ENCODE measurements around the gene ZP1.

The ZP1 gene

DNA sequence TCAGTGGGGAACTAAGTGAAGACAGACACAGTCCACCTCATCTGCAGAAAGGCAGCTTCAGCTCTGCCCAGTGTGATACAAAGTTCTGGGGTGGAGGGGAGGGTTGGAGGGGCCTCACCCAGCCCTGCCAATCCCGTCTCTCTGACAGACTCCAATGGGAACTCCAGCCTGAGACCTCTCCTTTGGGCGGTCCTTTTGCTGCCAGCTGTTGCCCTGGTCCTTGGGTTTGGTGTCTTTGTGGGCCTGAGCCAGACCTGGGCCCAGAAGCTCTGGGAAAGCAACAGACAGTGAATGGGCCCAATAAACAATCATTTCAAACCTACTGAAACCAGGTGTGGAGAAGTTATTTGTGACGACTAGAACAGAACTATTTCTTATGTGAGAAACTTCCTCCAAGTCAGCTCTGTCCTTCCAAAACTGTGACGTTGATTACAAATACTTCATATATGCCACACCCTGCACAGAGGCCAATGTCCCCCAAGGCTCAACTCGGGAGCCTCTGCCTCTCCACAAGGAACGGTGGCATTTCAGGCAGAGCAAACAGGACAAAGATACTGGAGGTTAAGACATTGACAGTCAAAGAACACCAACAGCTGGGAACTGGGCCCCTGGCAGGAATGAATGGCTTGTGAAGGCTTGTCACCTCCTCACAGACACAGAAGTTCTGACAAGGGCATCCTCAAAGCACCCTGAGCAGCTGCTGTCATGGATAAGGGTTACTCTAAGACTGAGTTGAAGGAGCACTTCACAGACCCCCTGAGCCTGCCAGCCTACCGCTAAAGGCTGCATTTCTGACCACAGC is 8.2 kb downstream of the ZP1 start:
- no peaks in the 10 kb centered on the region for H3K27me3 Mint-ChIP-seq
- no peaks in the 10 kb centered on the region for H3K9me3 Mint-ChIP-seq
- H3K27ac Mint-ChIP-seq: no peak overlapping the region
- H3K4me3 Mint-ChIP-seq: no peak overlapping the region
- peaks cover 30% of the 10 kb centered on the region for H3K4me1 Mint-ChIP-seq (ENCODE audit: low read depth)
- peaks cover 12% of the 10 kb centered on the region for H3K36me3 Mint-ChIP-seq (ENCODE audit: low read depth)

DNA sequence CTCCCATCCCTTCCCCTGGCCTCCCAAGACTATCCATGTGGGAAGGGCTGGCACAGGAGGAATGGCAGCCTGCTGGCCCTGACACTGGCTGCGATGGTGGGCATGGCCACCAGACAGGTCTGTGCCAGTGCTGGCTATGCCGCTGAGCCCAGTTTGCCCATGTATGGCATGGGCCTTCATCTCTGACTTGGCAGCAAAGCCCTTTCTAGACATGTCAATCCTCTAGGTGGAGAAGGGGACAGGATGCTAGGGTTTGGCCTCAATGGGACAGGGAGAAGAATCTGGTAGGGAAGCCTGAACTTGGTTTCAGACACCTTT is 8.8 kb downstream of the ZP1 start:
- no peak overlapping the region for H3K27ac Mint-ChIP-seq
- no peak overlapping the region for H3K4me3 Mint-ChIP-seq
- peaks cover 26% of the 10 kb centered on the region for H3K4me1 Mint-ChIP-seq (ENCODE audit: low read depth)

DNA sequence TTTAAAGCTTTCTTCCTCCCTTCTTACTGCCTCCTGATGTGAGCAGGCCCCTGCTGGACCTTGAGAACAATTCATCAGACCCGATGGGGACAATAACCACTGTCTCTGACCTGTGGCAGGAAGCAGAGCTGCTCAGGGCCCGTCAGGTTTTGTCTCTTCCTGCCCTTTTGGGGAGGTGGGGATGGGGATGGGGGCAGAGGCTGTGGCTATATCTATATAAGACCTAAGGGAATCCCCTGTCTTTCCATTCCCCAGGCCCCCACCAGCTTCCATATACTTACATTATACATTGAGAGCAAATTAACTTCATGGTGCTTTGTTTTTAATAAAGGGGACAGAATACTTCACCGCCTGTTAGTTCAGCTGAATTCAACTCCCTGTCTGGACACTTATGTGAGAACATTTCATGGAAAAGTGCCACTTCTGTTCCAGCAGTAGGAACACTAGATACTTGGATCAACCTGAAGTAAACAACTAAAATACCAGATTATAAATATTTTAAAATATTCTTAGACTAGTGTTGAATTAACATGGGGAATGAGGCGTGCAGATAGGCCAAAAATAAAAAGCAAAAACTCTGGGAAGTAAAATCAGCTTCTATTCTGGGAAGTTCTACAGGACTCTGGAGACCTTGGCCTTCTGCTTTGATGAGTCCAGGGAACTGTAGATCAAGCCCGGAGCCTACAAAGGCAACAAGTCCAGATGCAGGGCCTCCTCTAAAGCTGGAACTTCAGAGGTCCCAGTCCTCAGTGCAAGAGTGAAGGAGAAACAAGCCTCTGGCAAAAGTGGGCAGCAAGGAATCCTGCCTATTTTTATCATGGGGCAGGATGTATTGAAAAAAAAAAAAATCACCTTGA is 11.1 kb downstream of the ZP1 start:
- H3K4me3 Mint-ChIP-seq: no peak overlapping the region
- H3K4me1 Mint-ChIP-seq (ENCODE audit: low read depth): peaks cover 9% of the 10 kb centered on the region
- H3K9me3 Mint-ChIP-seq: no peaks in the 10 kb centered on the region
- H3K27ac Mint-ChIP-seq: no peak overlapping the region
- H3K36me3 Mint-ChIP-seq (ENCODE audit: low read depth): peaks cover 36% of the 10 kb centered on the region
- no peaks in the 10 kb centered on the region for H3K27me3 Mint-ChIP-seq

More for the DNA sequence above, 8.8 kb downstream of the ZP1 start:
- Mint-ChIP-seq H3K36me3 (ENCODE audit: low read depth) (peaks cover 17% of the 10 kb centered on the region), H3K27me3 (no peaks in the 10 kb centered on the region), H3K9me3 (no peaks in the 10 kb centered on the region)

DNA sequence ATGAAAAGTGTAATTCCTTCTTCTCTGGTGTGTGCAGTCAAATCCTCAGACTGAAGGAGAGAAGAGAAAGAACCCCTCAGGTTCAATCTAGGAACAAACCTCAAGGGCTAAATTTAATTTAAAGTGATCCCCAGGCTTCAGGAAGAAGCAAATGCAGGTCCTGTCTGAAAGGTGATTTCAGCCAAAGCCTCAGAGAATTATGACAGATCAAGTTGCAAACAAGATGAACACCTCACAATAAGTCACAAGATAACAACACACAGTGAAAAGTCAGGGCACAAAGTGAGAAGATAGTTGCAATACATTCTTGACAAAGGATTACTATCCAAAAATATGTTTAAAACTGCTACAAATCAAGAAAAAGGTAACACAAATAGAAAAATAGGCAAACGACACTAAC is 11.8 kb downstream of the ZP1 start:
- Mint-ChIP-seq H3K27ac (no peak overlapping the region), H3K4me1 (ENCODE audit: low read depth) (peaks cover 2% of the 10 kb centered on the region), H3K27me3 (no peaks in the 10 kb centered on the region), H3K4me3 (no peak overlapping the region), H3K9me3 (no peaks in the 10 kb centered on the region), H3K36me3 (ENCODE audit: low read depth) (peaks cover 42% of the 10 kb centered on the region)

DNA sequence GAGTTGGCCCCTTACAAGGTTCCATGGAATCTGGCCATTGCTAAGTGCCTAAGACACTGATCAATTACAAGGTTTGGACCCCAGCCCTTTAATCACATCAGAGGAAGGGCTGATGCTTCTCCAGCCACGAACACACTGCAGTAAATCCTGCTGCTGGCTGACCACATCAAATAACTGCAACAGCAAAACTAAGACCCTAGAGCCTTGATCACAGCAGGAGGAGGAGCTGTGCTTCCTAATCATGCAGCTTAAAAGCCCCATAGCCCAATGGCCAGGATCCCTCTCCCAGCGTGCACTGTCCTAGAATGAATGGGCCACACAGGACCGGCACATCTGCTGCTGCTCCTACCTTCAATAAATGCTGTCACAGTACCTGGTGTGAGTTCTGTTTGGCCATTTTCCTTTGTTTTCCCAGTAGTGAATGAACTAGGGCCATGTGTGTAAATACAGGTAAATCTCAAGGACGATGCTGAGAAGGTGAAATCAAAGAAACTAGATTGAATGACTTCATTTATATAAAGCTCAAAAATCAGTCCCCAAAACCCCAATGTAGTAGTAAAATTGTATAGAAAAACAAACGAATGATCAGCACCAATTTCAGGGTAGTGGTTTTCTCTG is 12.7 kb downstream of the ZP1 start:
- no peaks in the 10 kb centered on the region for H3K27me3 Mint-ChIP-seq
- H3K4me1 Mint-ChIP-seq (ENCODE audit: low read depth): no peaks in the 10 kb centered on the region
- H3K36me3 Mint-ChIP-seq (ENCODE audit: low read depth): peaks cover 46% of the 10 kb centered on the region
- H3K9me3 Mint-ChIP-seq: no peaks in the 10 kb centered on the region
- no peak overlapping the region for H3K4me3 Mint-ChIP-seq
- H3K27ac Mint-ChIP-seq: no peak overlapping the region

DNA sequence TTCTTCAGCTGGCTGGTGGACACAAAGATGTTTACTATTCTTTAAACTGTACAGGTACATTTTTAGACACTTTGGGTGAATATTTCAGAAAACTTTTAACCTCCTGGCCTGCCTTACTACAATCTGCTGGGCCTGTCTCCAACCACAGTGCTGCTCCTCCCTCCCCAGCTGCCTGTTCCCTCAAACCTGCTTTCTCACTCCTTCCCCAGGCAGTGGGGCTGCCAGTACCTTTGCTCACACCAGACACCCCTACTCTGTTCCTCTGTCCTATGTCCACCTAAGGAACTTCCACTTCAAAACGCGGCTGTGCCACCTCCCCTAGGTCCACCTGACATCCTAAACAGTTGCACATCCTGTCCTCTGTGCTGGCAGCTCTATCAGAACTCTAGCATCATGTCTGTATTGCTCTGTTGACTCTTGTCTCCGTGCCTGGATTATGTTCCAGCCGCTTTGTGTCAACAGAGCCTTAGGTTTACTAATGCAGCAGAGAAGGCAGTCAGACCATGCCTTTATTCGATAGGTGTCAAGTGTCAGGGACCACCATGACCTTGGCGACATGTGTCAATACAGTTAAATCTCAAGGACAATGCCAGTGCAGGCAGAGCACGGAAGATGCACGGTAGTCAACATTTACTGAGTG is 13.4 kb downstream of the ZP1 start:
- Mint-ChIP-seq H3K9me3 (no peaks in the 10 kb centered on the region), H3K36me3 (ENCODE audit: low read depth) (peaks cover 50% of the 10 kb centered on the region), H3K27ac (no peak overlapping the region), H3K4me3 (no peak overlapping the region), H3K27me3 (no peaks in the 10 kb centered on the region), H3K4me1 (ENCODE audit: low read depth) (no peaks in the 10 kb centered on the region)

DNA sequence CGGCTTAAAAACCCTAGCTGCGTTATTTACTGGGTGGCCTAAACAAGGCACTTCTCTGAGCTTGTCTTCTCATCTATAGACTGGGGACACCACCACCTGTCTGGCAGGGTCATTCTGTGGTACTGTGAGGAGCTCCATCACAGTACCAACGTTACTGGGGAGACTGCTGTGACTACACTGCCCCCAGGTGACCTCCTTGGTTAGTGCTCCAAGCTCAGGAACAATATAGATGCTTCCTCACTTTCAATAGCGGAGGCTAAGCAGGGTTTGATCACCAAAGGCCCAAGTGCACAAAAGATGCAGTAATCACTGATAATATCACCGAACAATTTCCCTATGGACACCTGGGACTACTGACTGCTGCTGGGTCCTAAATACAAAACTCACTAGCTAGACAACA is 20.2 kb downstream of the ZP1 start:
- Mint-ChIP-seq H3K9me3 (no peaks in the 10 kb centered on the region), H3K27ac (no peak overlapping the region), H3K36me3 (ENCODE audit: low read depth) (peaks cover 61% of the 10 kb centered on the region), H3K27me3 (no peaks in the 10 kb centered on the region), H3K4me1 (ENCODE audit: low read depth) (no peaks in the 10 kb centered on the region), H3K4me3 (no peak overlapping the region)

DNA sequence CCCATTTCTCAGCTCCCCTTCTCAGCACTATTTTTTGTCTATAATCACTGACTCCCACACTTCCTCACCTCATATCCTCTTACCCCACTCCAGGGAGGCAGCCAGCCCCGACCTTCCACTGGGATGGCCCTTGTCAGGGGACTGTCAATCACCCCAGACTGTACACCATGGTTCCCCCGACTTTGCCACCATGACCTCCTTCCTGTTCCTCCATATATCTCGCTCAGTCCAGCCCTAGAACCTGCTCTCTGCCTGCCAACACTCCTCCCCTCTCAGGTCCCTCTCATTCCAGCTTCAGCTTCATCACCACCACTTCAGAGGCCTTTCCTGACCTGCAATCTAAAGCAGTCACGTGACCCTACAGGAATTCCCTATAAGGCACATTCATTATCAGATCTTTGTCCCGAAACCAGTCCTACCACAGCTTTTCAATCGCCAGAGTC is 22.5 kb downstream of the ZP1 start:
- Mint-ChIP-seq H3K36me3 (ENCODE audit: low read depth) (peaks cover 60% of the 10 kb centered on the region), H3K4me3 (no peak overlapping the region), H3K9me3 (no peaks in the 10 kb centered on the region), H3K27me3 (no peaks in the 10 kb centered on the region), H3K4me1 (ENCODE audit: low read depth) (no peaks in the 10 kb centered on the region), H3K27ac (no peak overlapping the region)

DNA sequence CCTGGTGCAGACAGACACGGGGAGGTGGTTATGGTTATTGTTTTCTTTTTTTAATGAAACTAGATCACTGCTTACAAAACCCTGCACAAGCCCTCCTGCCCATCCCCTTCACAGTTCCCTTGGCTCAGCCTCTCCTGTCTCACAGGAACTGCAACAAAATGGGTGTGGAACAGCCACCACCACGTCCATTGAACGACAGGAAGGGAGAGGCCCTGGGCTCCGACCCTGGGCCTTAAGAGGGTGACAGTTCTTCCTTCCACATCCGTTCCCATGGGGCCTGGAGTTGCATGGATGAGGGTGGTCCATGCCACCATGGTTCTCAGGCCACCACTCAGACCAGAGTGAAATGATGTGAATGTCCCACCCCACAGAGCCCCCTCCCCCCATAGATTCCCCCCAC is 23.4 kb downstream of the ZP1 start:
- Mint-ChIP-seq H3K9me3 (no peaks in the 10 kb centered on the region), H3K4me1 (ENCODE audit: low read depth) (no peaks in the 10 kb centered on the region), H3K27ac (no peak overlapping the region), H3K4me3 (no peak overlapping the region), H3K36me3 (ENCODE audit: low read depth) (peaks cover 61% of the 10 kb centered on the region), H3K27me3 (no peaks in the 10 kb centered on the region)

DNA sequence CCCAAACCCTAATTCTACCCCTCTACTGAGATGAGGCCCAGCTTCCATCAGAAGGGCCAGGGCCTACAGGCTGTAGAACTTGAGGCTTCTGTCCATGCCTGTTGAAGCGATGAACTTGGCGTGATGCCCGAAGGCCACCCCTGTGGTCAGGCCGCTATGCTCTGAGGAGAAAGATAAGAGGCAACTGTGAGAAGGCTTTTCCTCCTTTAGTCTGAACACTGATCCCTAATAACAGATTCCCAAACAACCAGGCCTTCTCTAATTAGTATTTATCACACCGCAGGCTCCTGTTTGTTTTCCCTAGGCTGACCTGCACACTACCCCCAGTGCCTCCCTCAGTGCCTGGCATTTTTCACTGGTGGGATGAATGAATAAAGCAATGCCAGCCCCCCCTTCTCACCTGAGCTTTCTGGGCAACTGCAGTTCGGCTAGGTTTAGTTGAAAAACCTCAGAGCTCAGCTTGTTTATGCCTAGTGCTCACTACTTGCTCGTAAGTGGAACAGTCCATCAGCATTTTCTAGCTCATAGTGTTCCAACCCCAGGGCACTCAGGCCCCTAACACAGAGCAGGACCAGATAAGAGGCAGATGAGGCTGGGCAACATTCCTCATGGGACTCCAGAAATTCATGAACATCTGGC is 23.9 kb downstream of the ZP1 start:
- Mint-ChIP-seq H3K4me1 (ENCODE audit: low read depth) (no peaks in the 10 kb centered on the region), H3K4me3 (no peak overlapping the region), H3K27me3 (no peaks in the 10 kb centered on the region), H3K27ac (no peak overlapping the region), H3K36me3 (ENCODE audit: low read depth) (peaks cover 64% of the 10 kb centered on the region), H3K9me3 (no peaks in the 10 kb centered on the region)

DNA sequence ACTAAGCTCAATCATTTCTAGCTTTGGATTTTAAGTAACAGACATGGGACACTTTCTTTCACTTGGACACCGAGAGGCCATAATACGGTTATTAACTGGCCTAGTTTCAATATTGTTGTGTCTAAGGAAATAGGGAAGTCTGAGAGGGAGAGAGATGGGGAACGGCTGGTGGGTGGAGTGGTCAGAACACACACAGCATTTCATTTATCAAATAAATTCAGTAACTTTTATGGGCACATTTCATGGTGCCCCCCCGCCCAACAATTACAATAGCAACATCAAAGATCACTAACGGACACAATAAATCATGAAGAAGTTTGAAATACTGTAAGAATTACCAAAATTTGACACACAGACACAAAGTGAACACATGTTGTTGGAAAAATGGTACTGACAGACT is 28.3 kb downstream of the ZP1 start:
- Mint-ChIP-seq H3K27ac (no peak overlapping the region), H3K27me3 (no peaks in the 10 kb centered on the region), H3K9me3 (no peaks in the 10 kb centered on the region), H3K4me1 (ENCODE audit: low read depth) (no peaks in the 10 kb centered on the region), H3K36me3 (ENCODE audit: low read depth) (peaks cover 82% of the 10 kb centered on the region), H3K4me3 (no peak overlapping the region)

DNA sequence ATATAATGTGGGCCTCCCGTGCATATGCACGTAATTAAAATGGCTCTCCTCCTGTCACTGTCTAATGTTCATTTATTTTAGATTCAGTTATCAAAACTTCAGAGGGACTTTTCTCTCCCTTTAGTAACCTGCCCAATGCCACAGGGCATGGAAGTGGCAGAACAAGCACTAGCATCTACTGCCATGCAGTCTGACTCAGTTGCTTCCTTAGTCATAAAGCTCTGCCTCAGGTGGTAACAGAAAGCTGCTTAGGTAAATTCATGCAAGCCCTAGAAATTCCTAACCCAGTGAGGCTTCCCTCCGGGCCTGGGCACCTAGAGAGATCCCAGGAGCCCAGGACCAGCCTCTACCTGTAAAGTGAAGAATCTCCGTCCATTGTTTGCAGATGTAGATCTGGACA is 30.2 kb downstream of the ZP1 start:
- H3K4me3 Mint-ChIP-seq: no peak overlapping the region
- no peaks in the 10 kb centered on the region for H3K27me3 Mint-ChIP-seq
- H3K9me3 Mint-ChIP-seq: no peaks in the 10 kb centered on the region
- H3K4me1 Mint-ChIP-seq (ENCODE audit: low read depth): no peaks in the 10 kb centered on the region
- no peak overlapping the region for H3K27ac Mint-ChIP-seq
- H3K36me3 Mint-ChIP-seq (ENCODE audit: low read depth): peaks cover 88% of the 10 kb centered on the region

DNA sequence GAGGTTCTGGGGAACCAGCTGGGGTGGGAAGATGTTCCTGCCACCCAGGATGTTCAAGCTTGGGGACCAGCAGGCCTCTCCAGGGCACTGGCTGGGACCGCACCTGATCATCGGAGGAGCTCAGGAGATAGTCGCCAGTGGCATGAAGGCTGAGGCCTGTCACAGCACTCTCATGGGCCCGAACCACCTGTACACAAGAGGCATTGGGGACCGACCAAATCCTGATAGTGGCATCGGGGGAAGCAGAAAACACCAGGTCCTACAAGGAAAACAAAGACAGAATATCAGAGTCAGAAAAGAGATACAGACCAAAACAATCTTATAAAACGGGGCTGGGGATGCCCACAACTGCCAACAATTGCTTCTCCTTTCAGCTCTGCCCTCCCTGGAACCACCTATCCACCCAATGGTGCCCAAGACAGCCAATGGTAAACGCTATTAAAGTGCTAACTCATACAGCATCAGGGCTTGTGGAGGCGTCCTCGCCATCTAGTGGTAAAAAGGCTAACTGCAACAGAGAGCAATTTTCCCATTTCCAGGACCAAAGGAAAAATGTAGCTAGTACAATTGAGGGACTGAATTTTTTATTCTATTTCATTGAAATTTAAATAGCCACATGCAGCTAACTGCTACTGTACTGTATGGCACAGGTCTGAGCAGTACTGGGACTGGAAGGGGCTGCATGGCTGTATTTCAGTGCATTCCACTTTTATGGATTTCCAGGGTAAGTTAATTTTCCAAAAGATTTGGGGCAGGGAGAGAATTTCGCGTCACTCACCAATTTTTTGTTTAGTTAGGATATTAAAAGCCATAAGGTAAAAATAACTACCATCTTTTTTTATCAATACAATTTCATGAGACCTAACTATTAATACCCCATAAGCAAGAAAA is 31.9 kb downstream of the ZP1 start:
- Mint-ChIP-seq H3K36me3 (ENCODE audit: low read depth) (peaks cover 94% of the 10 kb centered on the region), H3K4me1 (ENCODE audit: low read depth) (peaks cover 9% of the 10 kb centered on the region)

DNA sequence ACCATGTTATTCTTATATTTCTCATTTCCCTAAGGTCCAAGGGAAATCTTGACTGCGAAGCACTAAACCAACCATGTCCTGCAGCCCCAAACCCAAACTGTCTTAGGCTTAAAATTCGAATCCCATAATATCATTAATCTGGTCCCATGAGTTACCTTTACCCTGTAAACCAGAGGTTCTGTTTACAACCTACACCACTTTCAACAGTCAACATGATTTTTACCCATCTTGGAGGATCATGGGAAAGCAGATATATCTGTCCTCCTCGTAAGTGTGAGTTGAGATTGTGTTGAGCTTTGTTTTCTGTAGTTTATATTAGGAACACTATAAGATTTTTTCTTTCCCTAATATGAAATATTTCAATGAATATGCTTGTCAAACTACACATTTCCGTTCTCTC is 32.6 kb downstream of the ZP1 start:
- H3K36me3 Mint-ChIP-seq (ENCODE audit: low read depth): peaks cover 93% of the 10 kb centered on the region
- no peak overlapping the region for H3K27ac Mint-ChIP-seq
- no peak overlapping the region for H3K4me3 Mint-ChIP-seq

More for the DNA sequence above, 31.9 kb downstream of the ZP1 start:
- H3K4me3 Mint-ChIP-seq: no peak overlapping the region
- peak overlapping the region; percentile 31 for H3K27ac Mint-ChIP-seq
- no peaks in the 10 kb centered on the region for H3K27me3 Mint-ChIP-seq
- H3K9me3 Mint-ChIP-seq: no peaks in the 10 kb centered on the region

More for the DNA sequence above, 32.6 kb downstream of the ZP1 start:
- no peaks in the 10 kb centered on the region for H3K9me3 Mint-ChIP-seq
- H3K27me3 Mint-ChIP-seq: no peaks in the 10 kb centered on the region
- peaks cover 16% of the 10 kb centered on the region for H3K4me1 Mint-ChIP-seq (ENCODE audit: low read depth)
